Mammary epithelial cell (primary cell): Measurements from ENCODE around the gene LRRC27.

Experiments used
- EZH2 ChIP-seq: IDR thresholded peaks from 2 replicates; pipeline ENCODE4 v1.6.1; 2012; ENCODE audit warnings: low read length, inconsistent platforms, borderline replicate concordance
- TF ChIP-seq, protein P1 (sequence below), 2 donors: IDR thresholded peaks in 1 of 2; conservative IDR thresholded peaks in 1 of 2; 2 replicates each; pipeline ENCODE4 v1.5.1; 2011 to 2012; ENCODE audit warnings: inconsistent platforms in 2 of 2, low read length in 2 of 2, mild to moderate bottlenecking in 2 of 2, control low read depth in 1 of 2, low read depth in 1 of 2; ENCODE audit not compliant: insufficient read depth in 1 of 2; ENCODE audit errors: extremely low read depth in 1 of 2

DNA sequence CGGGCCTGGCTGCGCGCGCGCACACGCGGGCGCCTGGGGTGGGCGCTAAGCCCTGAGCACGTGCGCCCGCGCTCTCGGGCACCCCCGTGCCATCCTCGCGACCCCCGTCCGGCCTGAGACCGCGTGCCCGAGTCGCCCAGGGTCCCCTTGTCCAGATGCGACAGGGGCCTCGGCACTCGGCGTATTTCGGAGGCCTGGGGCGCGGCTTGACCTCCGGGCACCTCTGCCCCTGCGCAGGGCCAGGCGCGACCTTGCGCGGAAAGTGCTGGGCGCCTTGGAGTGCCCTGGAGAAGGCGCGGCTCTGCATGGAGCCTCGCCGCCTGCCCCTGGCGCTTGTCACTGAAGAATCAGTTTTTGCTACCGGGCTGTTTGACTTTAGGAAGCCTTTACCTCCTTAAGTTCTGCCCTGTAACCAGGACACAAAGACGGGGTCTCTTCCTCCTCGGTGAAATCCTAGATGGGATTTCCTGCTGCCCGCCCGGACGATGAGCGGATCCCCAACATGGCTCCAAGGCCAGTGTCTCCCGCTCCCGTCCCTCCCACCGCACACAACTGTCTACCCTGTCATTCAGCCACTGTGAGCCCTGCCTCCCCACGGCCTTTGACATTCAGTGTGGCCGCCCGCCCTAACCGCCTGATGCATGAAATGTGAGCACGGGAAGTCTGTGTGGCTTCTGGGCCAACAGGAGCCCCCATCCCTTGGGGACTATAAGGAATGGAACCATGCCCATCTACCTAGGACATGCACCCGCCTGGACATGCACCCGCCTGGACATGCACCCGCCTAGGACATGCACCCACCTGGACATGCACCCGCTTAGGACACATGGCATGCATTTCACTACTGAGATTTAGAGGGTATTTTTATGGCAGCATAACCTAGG lies 23.2 kb upstream of the LRRC27 start:
- TF ChIP-seq, protein P1, sequence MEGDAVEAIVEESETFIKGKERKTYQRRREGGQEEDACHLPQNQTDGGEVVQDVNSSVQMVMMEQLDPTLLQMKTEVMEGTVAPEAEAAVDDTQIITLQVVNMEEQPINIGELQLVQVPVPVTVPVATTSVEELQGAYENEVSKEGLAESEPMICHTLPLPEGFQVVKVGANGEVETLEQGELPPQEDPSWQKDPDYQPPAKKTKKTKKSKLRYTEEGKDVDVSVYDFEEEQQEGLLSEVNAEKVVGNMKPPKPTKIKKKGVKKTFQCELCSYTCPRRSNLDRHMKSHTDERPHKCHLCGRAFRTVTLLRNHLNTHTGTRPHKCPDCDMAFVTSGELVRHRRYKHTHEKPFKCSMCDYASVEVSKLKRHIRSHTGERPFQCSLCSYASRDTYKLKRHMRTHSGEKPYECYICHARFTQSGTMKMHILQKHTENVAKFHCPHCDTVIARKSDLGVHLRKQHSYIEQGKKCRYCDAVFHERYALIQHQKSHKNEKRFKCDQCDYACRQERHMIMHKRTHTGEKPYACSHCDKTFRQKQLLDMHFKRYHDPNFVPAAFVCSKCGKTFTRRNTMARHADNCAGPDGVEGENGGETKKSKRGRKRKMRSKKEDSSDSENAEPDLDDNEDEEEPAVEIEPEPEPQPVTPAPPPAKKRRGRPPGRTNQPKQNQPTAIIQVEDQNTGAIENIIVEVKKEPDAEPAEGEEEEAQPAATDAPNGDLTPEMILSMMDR (conservative IDR thresholded peaks at IDR 0.05 in 1 of 2, IDR thresholded peaks at IDR 0.05 in 1 of 2; ENCODE audit: extremely low read depth in 1 of 2, insufficient read depth in 1 of 2, low read depth in 1 of 2, low read length in 2 of 2), result no peak
- no peak for TF ChIP-seq EZH2
